ENCODE measurements around the gene RNF214. TPM values are rescaled to one million over a fixed set of nuclear protein-coding genes. Genes with fewer than 3 reads are reported as not detected.

Gene RNF214
- total and polyA plus RNA-seq, 2 of the 13 experiments (the other 11 are each of a cell fraction or from before 2014, with no cell fraction given), result 10.7 to 12.6 TPM

DNA sequence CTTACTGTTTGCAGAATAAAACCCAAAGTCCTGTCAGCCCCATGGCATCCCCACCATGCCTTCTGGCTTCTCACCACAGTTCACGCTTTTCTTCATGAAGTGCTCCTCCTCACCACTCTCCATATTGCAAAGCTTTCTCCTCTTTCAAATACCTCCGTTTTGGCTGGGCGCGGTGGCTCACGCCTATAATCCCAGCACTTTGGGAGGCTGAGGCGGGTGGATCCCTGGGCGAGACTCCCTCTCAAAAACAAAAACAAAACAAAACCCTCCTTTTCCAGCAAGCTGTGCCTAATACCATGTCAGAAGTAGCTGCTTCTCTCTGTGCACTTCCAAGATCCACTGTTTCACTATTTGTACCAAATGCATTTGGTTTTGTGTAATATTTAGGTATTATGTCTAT is 76.8 kb downstream of the RNF214 start:
- FAIRE-seq, result no peak
- Histone ChIP-seq H3K27me3 (ENCODE audit: control insufficient read depth in 1 of 2, insufficient read depth in 2 of 2, low read length in 2 of 2) (no peaks in the 10 kb centered on the region; a peak in 1 of 5 replicates), H3K4me2 (ENCODE audit: low read depth, low read length) (no peak overlapping the region), H3K4me1 (ENCODE audit: insufficient read depth, low read length) (peaks cover 32% of the 10 kb centered on the region), H3K79me2 (ENCODE audit: insufficient read depth, low read length) (no peaks in the 10 kb centered on the region), H3K27ac (ENCODE audit: extremely low read length, insufficient read depth, low read length) (no peak overlapping the region), H3K36me3 (replicated peaks in 1 of 2; ENCODE audit: control insufficient read depth in 1 of 2, insufficient read depth in 2 of 2, low read length in 2 of 2) (no peaks in the 10 kb centered on the region), H3K9ac (ENCODE audit: insufficient read depth, low read depth, low read length) (no peak overlapping the region), H3K9me3 (ENCODE audit: low read length) (no peaks in the 10 kb centered on the region), H4K20me1 (ENCODE audit: insufficient read depth, low read length) (no peaks in the 10 kb centered on the region), H2AFZ (ENCODE audit: low read length) (no peak overlapping the region), H3K4me3 (replicated peaks in 1 of 3; ENCODE audit: insufficient read depth in 1 of 3, low read depth in 2 of 3, low read length in 3 of 3) (no peak overlapping the region)
- BruUV-seq (replicated peaks), result no TSS peak
- DNase-seq (ENCODE audit: low spot score), result no peak
- 96% methylated on average over 7 of the region's 7 CpGs for WGBS (ENCODE audit: low lambda C conversion rate)
- CTCF ChIA-PET (ENCODE audit: low intra/inter-chr PET ratio, low total read pairs), result no interaction called here
- in situ Hi-C loops (cut with HindIII; ENCODE audit: extremely low pct_ligation_motif_present, low pct_unique_long_range_greater_than_20kb) (no loop called here), intact Hi-C loops (cut with micrococcal nuclease; ENCODE audit: unreplicated experiment) (no loop called here)
- POLR2A ChIA-PET, result interaction anchor here (0.8 to 1.5 kb wide), 3 partner anchors 9 to 10 kb away, joined by 3 to 5 read pairs (median 3); no protein-coding TSS in a partner anchor
- TF ChIP-seq, protein P1, sequence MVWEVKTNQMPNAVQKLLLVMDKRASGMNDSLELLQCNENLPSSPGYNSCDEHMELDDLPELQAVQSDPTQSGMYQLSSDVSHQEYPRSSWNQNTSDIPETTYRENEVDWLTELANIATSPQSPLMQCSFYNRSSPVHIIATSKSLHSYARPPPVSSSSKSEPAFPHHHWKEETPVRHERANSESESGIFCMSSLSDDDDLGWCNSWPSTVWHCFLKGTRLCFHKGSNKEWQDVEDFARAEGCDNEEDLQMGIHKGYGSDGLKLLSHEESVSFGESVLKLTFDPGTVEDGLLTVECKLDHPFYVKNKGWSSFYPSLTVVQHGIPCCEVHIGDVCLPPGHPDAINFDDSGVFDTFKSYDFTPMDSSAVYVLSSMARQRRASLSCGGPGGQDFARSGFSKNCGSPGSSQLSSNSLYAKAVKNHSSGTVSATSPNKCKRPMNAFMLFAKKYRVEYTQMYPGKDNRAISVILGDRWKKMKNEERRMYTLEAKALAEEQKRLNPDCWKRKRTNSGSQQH (CRISPR knock-in tag; IDR thresholded peaks at IDR 0.05; ENCODE audit: low read depth), result no peak
- TF ChIP-seq, protein P2, sequence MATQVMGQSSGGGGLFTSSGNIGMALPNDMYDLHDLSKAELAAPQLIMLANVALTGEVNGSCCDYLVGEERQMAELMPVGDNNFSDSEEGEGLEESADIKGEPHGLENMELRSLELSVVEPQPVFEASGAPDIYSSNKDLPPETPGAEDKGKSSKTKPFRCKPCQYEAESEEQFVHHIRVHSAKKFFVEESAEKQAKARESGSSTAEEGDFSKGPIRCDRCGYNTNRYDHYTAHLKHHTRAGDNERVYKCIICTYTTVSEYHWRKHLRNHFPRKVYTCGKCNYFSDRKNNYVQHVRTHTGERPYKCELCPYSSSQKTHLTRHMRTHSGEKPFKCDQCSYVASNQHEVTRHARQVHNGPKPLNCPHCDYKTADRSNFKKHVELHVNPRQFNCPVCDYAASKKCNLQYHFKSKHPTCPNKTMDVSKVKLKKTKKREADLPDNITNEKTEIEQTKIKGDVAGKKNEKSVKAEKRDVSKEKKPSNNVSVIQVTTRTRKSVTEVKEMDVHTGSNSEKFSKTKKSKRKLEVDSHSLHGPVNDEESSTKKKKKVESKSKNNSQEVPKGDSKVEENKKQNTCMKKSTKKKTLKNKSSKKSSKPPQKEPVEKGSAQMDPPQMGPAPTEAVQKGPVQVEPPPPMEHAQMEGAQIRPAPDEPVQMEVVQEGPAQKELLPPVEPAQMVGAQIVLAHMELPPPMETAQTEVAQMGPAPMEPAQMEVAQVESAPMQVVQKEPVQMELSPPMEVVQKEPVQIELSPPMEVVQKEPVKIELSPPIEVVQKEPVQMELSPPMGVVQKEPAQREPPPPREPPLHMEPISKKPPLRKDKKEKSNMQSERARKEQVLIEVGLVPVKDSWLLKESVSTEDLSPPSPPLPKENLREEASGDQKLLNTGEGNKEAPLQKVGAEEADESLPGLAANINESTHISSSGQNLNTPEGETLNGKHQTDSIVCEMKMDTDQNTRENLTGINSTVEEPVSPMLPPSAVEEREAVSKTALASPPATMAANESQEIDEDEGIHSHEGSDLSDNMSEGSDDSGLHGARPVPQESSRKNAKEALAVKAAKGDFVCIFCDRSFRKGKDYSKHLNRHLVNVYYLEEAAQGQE (IDR thresholded peaks at IDR 0.05; ENCODE audit: borderline replicate concordance in 1 of 2, low read depth in 1 of 2, low read length in 2 of 2), result no peak
- TF ChIP-seq ZNF317 (CRISPR knock-in tag; IDR thresholded peaks at IDR 0.05), result no peak
- ATAC-seq, result no peak

All from HepG2 (cell line).